ENCODE data around the gene TBC1D1.

Gene TBC1D1

DNA sequence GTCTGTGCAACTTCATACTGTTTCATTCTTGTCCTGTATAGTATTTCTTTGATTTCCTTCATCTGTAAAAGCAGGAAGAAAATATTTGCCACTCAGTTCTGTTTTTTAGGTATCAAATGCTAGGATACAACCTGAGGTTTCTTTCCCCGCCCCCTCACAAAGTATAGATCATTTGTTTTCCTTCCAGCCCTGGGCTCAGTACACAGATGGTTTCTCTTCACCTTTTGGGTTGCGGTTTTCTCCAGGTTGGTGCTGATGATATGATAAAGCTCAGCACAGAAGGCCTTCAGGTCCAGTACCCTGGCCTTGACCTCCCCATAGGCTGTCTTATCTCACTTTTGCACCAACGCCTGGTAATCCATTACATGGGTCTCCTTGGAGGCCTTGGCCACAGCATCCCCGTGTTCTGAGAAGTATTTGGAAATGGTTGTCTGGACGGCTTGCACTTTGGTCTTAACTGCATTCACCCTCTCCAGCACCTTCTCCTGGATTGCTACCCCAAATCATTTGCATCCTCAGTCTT is 104.5 kb downstream of the TBC1D1 start:
- DNase-seq (ENCODE audit: low spot score in 2 of 2): no peak
- Mint-ChIP-seq H3K9me3 (no peaks in the 10 kb centered on the region), H3K36me3 (ENCODE audit: insufficient read depth) (no peaks in the 10 kb centered on the region), H3K4me3 (no peak overlapping the region), H3K27ac (ENCODE audit: low read depth) (no peak overlapping the region), H3K4me1 (peaks cover 34% of the 10 kb centered on the region), H3K27me3 (no peaks in the 10 kb centered on the region)
- no peak for ATAC-seq (replicated peaks; ENCODE audit: extremely low read depth, poor library complexity, severe bottlenecking)

DNA sequence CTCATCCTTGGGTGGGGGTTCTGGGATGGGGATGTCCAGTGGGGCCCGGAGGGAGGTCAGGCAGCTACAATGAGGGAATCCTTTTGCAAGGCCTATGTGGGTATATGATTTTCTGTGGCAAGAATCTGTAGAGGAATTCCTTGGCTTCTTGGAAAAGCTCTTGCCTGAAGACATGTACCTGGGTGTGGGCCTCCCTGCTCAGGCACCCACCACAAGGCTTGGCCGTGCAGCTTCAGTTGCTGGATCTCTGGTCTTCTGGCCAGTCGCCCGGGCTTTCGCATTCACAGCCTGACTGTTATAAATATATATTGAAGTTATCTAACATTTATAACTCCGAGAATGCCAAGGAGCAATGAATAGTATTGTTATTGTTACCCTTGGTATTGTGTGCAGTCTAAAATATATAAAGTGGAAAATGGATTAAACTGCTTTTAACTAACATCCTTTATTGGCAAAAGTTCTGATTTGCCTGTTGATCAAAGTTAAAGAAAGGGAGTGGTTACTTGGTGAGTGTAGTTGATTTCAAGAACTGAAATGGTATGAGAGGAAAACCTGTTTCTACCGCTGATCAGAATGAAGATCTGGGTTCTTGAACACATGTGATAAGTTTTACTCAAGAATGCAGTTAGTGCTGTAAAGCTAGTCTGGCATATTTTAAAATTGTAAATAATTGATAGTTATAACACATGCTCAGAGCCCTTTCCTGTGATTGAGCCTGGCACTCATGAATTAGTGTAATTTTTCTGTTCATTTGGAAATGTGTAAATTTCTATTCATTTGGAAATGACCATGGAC is 105.3 kb downstream of the TBC1D1 start:
- H3K36me3 Mint-ChIP-seq (ENCODE audit: insufficient read depth): no peaks in the 10 kb centered on the region
- H3K27ac Mint-ChIP-seq (ENCODE audit: low read depth): no peak overlapping the region
- no peak overlapping the region for H3K4me3 Mint-ChIP-seq
- no peaks in the 10 kb centered on the region for H3K9me3 Mint-ChIP-seq
- H3K4me1 Mint-ChIP-seq: peaks cover 34% of the 10 kb centered on the region
- no peaks in the 10 kb centered on the region for H3K27me3 Mint-ChIP-seq
- no peak for DNase-seq (ENCODE audit: low spot score in 2 of 2)
- ATAC-seq (replicated peaks; ENCODE audit: extremely low read depth, poor library complexity, severe bottlenecking): no peak

DNA sequence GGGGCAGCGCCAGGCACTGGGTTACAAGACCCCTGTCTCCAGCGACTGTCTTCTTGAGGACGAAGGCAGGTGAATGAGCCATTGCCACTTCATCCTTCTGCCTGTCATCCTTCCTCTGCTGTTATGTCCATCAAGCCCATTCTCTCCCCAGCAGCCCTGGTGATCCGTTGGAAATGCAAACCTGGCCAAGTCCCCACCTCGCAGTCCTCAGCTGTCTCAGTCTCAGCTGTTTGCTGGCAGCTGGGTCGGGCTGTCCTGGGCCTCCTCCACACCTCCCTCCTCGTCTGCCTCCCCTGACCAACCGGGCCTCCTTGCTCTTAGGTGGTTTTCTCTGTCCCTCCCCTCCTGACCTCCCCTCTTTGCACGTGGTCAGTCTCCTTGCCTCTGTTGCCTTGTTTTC is 107.3 kb downstream of the TBC1D1 start:
- Mint-ChIP-seq H3K4me3 (no peak overlapping the region), H3K36me3 (ENCODE audit: insufficient read depth) (no peaks in the 10 kb centered on the region), H3K27me3 (no peaks in the 10 kb centered on the region), H3K9me3 (no peaks in the 10 kb centered on the region), H3K27ac (ENCODE audit: low read depth) (peak overlapping the region; percentile 27), H3K4me1 (peaks cover 47% of the 10 kb centered on the region)
- ATAC-seq (replicated peaks; ENCODE audit: extremely low read depth, poor library complexity, severe bottlenecking) (no peak), DNase-seq (ENCODE audit: low spot score in 2 of 2) (no peak)

DNA sequence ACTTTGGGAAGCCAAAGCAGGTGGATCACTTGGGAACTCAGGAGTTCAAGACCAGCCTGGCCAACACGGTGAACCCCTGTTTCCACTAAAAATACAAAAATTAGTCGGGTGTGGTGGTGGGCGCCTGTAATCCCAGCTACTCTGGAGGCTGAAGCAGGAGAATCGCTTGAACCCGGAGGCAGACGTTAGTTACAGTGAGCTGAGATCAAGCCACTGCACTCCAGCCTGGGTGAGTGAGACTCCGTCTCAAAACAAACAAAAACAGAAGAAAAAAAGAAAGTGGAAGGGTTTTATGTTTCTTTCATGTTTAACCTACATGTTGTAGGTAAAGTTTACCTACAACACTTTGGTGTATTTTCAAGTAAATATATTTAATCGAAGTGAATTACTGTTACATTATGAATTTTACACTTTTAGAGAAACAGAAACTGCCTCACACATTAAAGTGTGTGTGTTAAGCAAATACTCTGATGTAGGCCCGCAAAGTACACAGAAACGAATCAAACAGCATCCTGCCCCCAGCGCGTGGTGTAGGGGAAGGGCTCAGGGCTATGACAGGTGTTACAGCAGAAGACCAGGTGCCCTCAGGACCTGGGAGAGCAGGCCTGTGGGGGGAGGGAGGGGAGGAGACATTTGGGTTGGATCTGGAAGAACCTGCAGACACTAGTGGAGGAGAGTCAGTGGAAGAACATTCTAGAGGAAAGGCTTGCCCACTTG is 108.3 kb downstream of the TBC1D1 start:
- H3K9me3 Mint-ChIP-seq: no peaks in the 10 kb centered on the region
- ATAC-seq (replicated peaks; ENCODE audit: extremely low read depth, poor library complexity, severe bottlenecking) (no peak), DNase-seq (ENCODE audit: low spot score in 2 of 2) (no peak)
- no peaks in the 10 kb centered on the region for H3K36me3 Mint-ChIP-seq (ENCODE audit: insufficient read depth)
- no peaks in the 10 kb centered on the region for H3K27me3 Mint-ChIP-seq
- H3K4me3 Mint-ChIP-seq: peak overlapping the region; percentile 43
- H3K27ac Mint-ChIP-seq (ENCODE audit: low read depth): no peak overlapping the region
- H3K4me1 Mint-ChIP-seq: peaks cover 47% of the 10 kb centered on the region

DNA sequence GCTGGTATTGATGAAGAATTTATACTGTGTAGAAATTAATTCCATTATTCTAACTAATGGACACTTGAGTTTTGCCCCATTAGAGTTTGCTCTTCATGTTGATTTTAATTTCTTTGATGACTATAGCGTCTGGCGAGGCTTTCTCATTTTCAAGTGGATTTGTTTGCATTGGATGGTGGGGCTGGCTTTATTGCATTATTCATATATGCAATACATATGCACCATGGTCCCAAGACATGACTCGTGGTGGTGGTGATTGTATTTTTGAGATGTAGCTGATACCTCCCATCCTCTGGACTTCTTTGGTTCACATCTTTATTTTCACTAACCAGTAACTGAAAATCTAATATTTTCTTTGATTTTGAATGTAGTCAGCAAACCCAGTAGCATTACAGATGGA is 109.1 kb downstream of the TBC1D1 start:
- H3K9me3 Mint-ChIP-seq: no peaks in the 10 kb centered on the region
- H3K36me3 Mint-ChIP-seq (ENCODE audit: insufficient read depth): no peaks in the 10 kb centered on the region
- H3K4me3 Mint-ChIP-seq: no peak overlapping the region
- H3K27ac Mint-ChIP-seq (ENCODE audit: low read depth): no peak overlapping the region
- ATAC-seq (replicated peaks; ENCODE audit: extremely low read depth, poor library complexity, severe bottlenecking) (no peak), DNase-seq (ENCODE audit: low spot score in 2 of 2) (no peak)
- H3K27me3 Mint-ChIP-seq: no peaks in the 10 kb centered on the region
- H3K4me1 Mint-ChIP-seq: peaks cover 48% of the 10 kb centered on the region

DNA sequence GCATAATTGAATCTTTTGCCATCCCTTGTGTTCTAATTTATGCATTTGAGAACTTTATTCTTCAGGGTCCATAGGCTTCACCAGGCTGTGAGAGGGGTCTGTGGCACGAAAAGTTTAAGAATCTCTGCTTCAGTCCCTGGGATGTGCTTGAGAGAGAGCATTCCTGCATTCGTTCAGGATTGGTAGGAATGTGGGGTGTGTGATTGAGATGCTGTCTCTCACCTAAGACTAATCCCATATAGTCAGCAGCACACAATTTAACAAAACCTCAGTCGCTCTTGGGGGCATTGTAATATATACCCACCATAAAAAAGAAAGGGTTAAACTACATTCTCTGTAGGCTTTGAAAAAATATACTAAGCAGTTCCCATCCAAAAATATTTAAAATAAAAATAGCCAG is 111.0 kb downstream of the TBC1D1 start:
- ATAC-seq (replicated peaks; ENCODE audit: extremely low read depth, poor library complexity, severe bottlenecking): no peak
- no peak overlapping the region for H3K27ac Mint-ChIP-seq (ENCODE audit: low read depth)
- H3K4me1 Mint-ChIP-seq: peaks cover 49% of the 10 kb centered on the region

DNA sequence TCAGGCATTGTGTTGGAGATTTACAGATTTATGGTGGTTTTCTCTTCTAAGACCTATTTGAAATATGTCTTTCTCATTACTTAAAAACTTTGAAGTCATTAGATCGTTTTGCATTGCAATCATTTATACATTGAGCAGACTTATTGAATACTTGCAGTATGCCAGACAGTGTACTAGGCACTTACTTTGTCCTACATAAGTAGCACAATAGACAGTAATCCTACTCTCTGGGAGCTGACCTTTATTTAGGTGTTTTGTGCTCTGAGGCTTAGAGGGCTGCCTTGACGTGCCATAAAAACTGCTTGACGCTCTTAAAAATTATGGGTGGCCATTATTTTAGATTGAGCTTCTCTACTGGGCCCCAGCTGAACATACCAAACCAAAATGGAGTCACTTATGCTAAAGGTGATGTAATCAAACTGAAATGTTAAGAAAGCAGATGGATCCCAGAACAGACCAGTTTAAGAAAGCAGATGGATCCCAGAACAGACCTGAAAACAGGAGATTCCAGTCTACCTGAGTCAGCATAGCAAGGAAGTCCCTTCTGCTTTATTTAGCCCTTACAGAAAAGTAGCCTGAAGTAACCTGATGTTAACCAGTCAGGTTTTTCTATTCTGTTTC is 111.7 kb downstream of the TBC1D1 start:
- DNase-seq (ENCODE audit: low spot score in 2 of 2) (no peak), ATAC-seq (replicated peaks; ENCODE audit: extremely low read depth, poor library complexity, severe bottlenecking) (peak; percentile 22)
- H3K27ac Mint-ChIP-seq (ENCODE audit: low read depth): peak overlapping the region; percentile 14
- no peaks in the 10 kb centered on the region for H3K27me3 Mint-ChIP-seq
- H3K4me1 Mint-ChIP-seq: peaks cover 53% of the 10 kb centered on the region
- H3K4me3 Mint-ChIP-seq: peak overlapping the region; percentile 36
- no peaks in the 10 kb centered on the region for H3K9me3 Mint-ChIP-seq
- no peaks in the 10 kb centered on the region for H3K36me3 Mint-ChIP-seq (ENCODE audit: insufficient read depth)

More for the DNA sequence above, 111.0 kb downstream of the TBC1D1 start:
- no peak for DNase-seq (ENCODE audit: low spot score in 2 of 2)
- Mint-ChIP-seq H3K4me3 (no peak overlapping the region), H3K36me3 (ENCODE audit: insufficient read depth) (no peaks in the 10 kb centered on the region), H3K27me3 (no peaks in the 10 kb centered on the region), H3K9me3 (no peaks in the 10 kb centered on the region)

DNA sequence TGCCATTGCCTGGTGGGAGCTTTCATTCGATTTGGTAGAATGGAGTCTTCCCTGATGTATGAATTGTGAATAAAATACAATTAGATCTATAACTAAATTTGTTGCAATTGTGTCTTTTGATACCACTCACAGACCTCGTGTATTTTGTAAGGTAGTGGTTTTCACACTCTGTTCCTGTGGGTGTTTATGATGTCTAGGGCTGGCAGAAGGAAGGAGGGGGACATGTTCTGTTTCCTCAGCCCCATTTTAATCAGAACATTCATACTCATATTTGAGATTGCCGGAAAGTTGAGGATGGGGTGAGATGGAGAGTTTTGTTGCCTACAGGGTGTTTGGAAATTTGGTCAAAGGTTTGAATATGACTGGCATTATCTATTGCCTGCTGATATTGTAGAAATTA is 112.2 kb downstream of the TBC1D1 start:
- H3K36me3 Mint-ChIP-seq (ENCODE audit: insufficient read depth): no peaks in the 10 kb centered on the region
- peak overlapping the region; percentile 36 for H3K4me3 Mint-ChIP-seq
- no peaks in the 10 kb centered on the region for H3K9me3 Mint-ChIP-seq
- H3K27ac Mint-ChIP-seq (ENCODE audit: low read depth): peak overlapping the region; percentile 14
- H3K27me3 Mint-ChIP-seq: no peaks in the 10 kb centered on the region
- ATAC-seq (replicated peaks; ENCODE audit: extremely low read depth, poor library complexity, severe bottlenecking) (peak; percentile 99), DNase-seq (ENCODE audit: low spot score in 2 of 2) (no peak)
- peaks cover 54% of the 10 kb centered on the region for H3K4me1 Mint-ChIP-seq

DNA sequence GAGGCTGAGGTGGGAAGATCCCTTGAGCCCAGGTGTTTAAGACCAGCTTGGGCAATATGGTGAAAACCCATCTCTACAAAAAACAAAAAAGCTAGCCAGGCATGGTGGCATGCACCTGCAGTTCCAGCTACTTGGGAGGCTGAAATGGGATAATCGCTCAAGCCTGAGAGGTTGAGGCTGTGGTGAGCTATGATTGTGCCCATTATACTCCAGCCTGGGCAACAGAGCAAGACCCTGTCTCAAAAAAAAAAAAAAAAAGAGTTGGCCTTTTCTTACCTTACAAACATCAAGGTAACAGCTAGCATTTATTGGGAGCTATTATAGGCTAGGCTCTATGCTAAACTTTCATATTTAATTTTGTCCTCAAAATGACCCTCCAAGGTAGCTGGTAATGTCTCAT is 112.7 kb downstream of the TBC1D1 start:
- Mint-ChIP-seq H3K27me3 (no peaks in the 10 kb centered on the region), H3K27ac (ENCODE audit: low read depth) (peak overlapping the region; percentile 14), H3K4me1 (peaks cover 54% of the 10 kb centered on the region), H3K36me3 (ENCODE audit: insufficient read depth) (no peaks in the 10 kb centered on the region), H3K4me3 (peak overlapping the region; percentile 36), H3K9me3 (no peaks in the 10 kb centered on the region)
- ATAC-seq (replicated peaks; ENCODE audit: extremely low read depth, poor library complexity, severe bottlenecking): no peak
- DNase-seq (ENCODE audit: low spot score in 2 of 2): no peak

DNA sequence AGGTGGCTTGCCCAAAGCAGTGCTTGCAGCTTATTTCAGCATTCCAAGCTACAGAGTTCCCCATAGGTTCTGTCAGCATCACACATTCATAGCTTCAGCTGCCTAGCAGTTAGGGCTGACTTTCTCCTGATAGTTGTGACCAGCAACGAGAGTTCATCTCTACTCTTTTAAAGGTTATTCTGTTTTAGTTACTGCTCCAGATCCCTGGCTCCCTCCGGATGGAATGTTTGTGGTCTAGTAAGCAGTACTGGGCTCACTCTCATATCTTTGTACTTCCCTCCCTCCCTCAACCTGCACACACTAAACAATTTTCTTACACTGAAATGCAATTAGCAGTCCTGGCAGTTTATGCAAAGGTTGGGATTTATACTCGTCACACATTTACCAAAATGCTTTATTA is 113.2 kb downstream of the TBC1D1 start:
- H3K4me1 Mint-ChIP-seq: peaks cover 53% of the 10 kb centered on the region
- DNase-seq (ENCODE audit: low spot score in 2 of 2) (no peak), ATAC-seq (replicated peaks; ENCODE audit: extremely low read depth, poor library complexity, severe bottlenecking) (no peak)
- no peak overlapping the region for H3K4me3 Mint-ChIP-seq
- no peaks in the 10 kb centered on the region for H3K9me3 Mint-ChIP-seq
- H3K36me3 Mint-ChIP-seq (ENCODE audit: insufficient read depth): no peaks in the 10 kb centered on the region
- no peaks in the 10 kb centered on the region for H3K27me3 Mint-ChIP-seq
- no peak overlapping the region for H3K27ac Mint-ChIP-seq (ENCODE audit: low read depth)

DNA sequence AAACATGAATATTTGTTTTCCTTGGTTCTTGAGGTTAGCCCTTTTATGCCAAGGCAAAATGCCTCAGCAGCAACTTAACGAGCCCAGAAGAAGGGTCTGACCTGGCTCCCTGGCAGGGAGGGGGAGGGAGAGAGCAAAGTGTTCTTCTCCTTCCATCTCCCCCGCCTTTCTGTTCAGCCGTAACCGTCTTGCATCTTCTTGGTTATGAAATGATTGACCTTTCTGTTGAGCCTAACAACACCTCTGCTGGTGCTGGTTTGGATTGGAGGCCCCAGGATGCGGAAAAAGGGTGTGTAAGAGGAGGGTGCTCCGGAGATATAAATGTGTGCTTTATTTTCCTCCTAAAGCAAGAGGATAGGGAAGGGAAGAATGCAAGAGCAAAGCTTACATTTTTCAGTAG is 114.0 kb downstream of the TBC1D1 start:
- no peaks in the 10 kb centered on the region for H3K36me3 Mint-ChIP-seq (ENCODE audit: insufficient read depth)
- ATAC-seq (replicated peaks; ENCODE audit: extremely low read depth, poor library complexity, severe bottlenecking) (no peak), DNase-seq (ENCODE audit: low spot score in 2 of 2) (no peak)
- peaks cover 46% of the 10 kb centered on the region for H3K4me1 Mint-ChIP-seq
- peak overlapping the region; percentile 48 for H3K27ac Mint-ChIP-seq (ENCODE audit: low read depth)
- no peaks in the 10 kb centered on the region for H3K27me3 Mint-ChIP-seq
- no peak overlapping the region for H3K4me3 Mint-ChIP-seq
- no peaks in the 10 kb centered on the region for H3K9me3 Mint-ChIP-seq

DNA sequence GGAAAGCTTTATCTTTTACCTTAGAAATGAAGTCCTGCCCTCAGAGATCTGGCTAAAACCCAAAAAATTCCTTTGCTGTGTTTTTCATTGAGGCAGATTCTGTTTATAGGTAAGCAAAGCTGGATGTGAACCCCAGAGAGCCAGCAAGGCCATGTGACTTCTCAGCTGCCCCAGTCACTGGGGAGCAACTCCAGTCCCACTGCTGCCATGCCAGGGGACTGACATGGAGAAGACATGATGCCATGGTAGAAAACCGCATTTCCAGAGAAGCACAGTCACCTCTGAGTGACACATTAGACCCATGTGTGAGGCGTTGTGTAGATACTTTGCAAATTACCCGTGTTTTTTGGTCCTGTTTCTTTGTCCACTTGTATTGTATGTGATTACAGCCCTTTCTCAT is 114.8 kb downstream of the TBC1D1 start:
- DNase-seq (ENCODE audit: low spot score in 2 of 2) (no peak), ATAC-seq (replicated peaks; ENCODE audit: extremely low read depth, poor library complexity, severe bottlenecking) (no peak)
- Mint-ChIP-seq H3K27me3 (no peaks in the 10 kb centered on the region), H3K27ac (ENCODE audit: low read depth) (peak overlapping the region; percentile 48), H3K4me3 (no peak overlapping the region), H3K9me3 (no peaks in the 10 kb centered on the region), H3K4me1 (peaks cover 52% of the 10 kb centered on the region), H3K36me3 (ENCODE audit: insufficient read depth) (no peaks in the 10 kb centered on the region)
